Loucy (cell line): Measurements from ENCODE around the gene EFS.

ENCODE experiments used
- H2AFZ ChIP-seq: fragments of 200-600 bp; sonication (generic); 2 replicates; pipeline ENCODE4 v1.6.0; 2016; ENCODE audit warnings: antibody characterized with exemption, mild to moderate bottlenecking, low read length, moderate library complexity
- H3F3A ChIP-seq: fragments of 200-600 bp; 2 replicates; pipeline ENCODE4 v1.6.0; 2016; ENCODE audit warnings: antibody characterized with exemption, low read depth, mild to moderate bottlenecking
- H3K27me3 ChIP-seq: fragments of 200-600 bp; sonication (generic); 2 replicates; pipeline ENCODE4 v1.6.1; 2014; ENCODE audit warnings: low read length, mild to moderate bottlenecking; ENCODE audit not compliant: insufficient read depth, poor library complexity, severe bottlenecking
- H3K36me3 ChIP-seq: fragments of 200-600 bp; sonication (generic); 2 replicates; pipeline ENCODE4 v1.6.1; 2016; ENCODE audit warnings: low read length; ENCODE audit not compliant: insufficient read depth
- H3K4me1 ChIP-seq: fragments of 200-600 bp; sonication (generic); 2 replicates; pipeline ENCODE4 v1.5.1; 2014; ENCODE audit warnings: low read length, mild to moderate bottlenecking; ENCODE audit not compliant: insufficient read depth, poor library complexity, severe bottlenecking
- H3K4me2 ChIP-seq: fragments of 200-600 bp; sonication (generic); 2 replicates; pipeline ENCODE4 v1.6.0; 2014; ENCODE audit warnings: antibody characterized with exemption, low read length, low read depth, mild to moderate bottlenecking; ENCODE audit not compliant: poor library complexity, severe bottlenecking
- H3K4me3 ChIP-seq: fragments of 200-600 bp; sonication (generic); 2 replicates; pipeline ENCODE4 v1.5.1; 2014; ENCODE audit warnings: low read length, mild to moderate bottlenecking, mixed read lengths; ENCODE audit not compliant: poor library complexity, severe bottlenecking
- H3K79me2 ChIP-seq: fragments of 200-600 bp; sonication (generic); 2 replicates; pipeline ENCODE4 v1.6.1; 2014; ENCODE audit warnings: low read length; ENCODE audit not compliant: insufficient read depth
- H3K9ac ChIP-seq: fragments of 200-600 bp; sonication (generic); 2 replicates; pipeline ENCODE4 v1.6.0; 2014; ENCODE audit warnings: mild to moderate bottlenecking, low read depth, low read length, moderate library complexity; ENCODE audit not compliant: poor library complexity, severe bottlenecking
- H3K9me2 ChIP-seq: fragments of 200-600 bp; sonication (generic); replicated peaks from 2 replicates; pipeline ENCODE4 v1.6.1; 2016; ENCODE audit warnings: low read depth, low read length, mixed read lengths
- H3K9me3 ChIP-seq: fragments of 200-600 bp; sonication (generic); 2 replicates; pipeline ENCODE4 v1.6.1; 2014; ENCODE audit warnings: mild to moderate bottlenecking, antibody characterized with exemption, low read length, low read depth; ENCODE audit not compliant: insufficient read depth
- H4K20me1 ChIP-seq: fragments of 200-600 bp; sonication (generic); 2 replicates; pipeline ENCODE4 v1.6.0; 2014; ENCODE audit warnings: antibody characterized with exemption, low read length, mild to moderate bottlenecking; ENCODE audit not compliant: insufficient read depth, poor library complexity, severe bottlenecking
- EZH2phosphoT487 ChIP-seq: fragments of 200-600 bp; IDR thresholded peaks from 2 replicates; pipeline ENCODE4 v1.6.1; 2018; ENCODE audit warnings: antibody characterized with exemption, mild to moderate bottlenecking, moderate library complexity, borderline replicate concordance
- TF ChIP-seq, protein P1 (sequence below): fragments of 200-600 bp; sonication (generic); conservative IDR thresholded peaks from 2 replicates; pipeline ENCODE4 v1.5.1; 2014; ENCODE audit warnings: mild to moderate bottlenecking, antibody characterized with exemption, low read length

EFS gene

DNA sequence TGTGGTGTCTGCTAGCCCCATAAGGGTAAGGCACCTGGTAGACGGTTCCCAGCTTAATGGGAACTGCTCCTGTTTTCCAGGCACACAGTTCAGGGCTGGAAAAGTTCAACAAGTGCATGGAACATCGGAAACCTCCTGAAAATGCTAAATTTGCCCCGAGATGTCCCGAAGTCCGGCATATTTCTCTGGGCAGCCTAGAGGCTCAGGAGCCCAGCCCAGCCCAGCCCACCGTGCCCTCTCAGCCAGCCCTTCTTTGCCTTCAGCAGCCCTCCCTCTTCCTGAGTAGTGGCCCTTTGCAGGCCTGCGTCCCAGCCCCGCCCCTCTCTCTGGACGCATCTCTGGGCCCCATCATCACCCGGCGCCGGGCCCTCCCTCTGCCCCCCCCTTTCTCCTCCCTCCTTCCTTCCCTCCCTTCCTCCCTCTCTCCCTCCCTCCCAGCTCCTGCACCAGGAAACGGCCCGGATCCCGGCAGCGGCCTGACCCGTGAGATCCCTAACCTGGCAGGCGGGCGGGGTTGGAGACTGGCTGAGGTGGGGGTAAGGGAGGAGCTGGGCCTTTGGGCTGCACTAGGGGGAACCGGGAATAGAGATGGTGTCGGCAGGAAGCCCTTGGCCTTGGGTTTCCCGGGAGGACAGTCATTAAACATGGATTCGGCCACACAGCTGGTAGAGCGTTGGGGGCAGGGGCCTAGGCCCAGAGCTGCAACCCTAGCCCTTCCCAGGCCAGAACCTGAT is 58.4 kb downstream of the EFS start, which contains the start of gene BCL2L2:
Gene BCL2L2, plus strand, starts transcription at position 422 of the 734 bp plus-strand sequence. CDS start 935 bp downstream, outside the sequence.
- H3K4me2 ChIP-seq, result peak within 1 kb of the TSS; percentile 91
- H4K20me1 ChIP-seq, result peaks cover 9% of the 10 kb centered on the region
- peaks cover 51% of the 10 kb centered on the region for H3K79me2 ChIP-seq
- H3K36me3 ChIP-seq, result no peaks in the 10 kb centered on the region
- H3K9me3 ChIP-seq, result no peaks in the 10 kb centered on the region
- H3K4me1 ChIP-seq, result peaks cover 35% of the 10 kb centered on the region
- H3F3A ChIP-seq, result no peaks in the 10 kb centered on the region
- no peaks in the 10 kb centered on the region for H3K27me3 ChIP-seq
- no peaks in the 10 kb centered on the region for H3K9me2 ChIP-seq
- H3K9ac ChIP-seq, result peak within 1 kb of the TSS; percentile 97
- H2AFZ ChIP-seq, result peak within 1 kb of the TSS; percentile 76
- TF ChIP-seq, protein P1, sequence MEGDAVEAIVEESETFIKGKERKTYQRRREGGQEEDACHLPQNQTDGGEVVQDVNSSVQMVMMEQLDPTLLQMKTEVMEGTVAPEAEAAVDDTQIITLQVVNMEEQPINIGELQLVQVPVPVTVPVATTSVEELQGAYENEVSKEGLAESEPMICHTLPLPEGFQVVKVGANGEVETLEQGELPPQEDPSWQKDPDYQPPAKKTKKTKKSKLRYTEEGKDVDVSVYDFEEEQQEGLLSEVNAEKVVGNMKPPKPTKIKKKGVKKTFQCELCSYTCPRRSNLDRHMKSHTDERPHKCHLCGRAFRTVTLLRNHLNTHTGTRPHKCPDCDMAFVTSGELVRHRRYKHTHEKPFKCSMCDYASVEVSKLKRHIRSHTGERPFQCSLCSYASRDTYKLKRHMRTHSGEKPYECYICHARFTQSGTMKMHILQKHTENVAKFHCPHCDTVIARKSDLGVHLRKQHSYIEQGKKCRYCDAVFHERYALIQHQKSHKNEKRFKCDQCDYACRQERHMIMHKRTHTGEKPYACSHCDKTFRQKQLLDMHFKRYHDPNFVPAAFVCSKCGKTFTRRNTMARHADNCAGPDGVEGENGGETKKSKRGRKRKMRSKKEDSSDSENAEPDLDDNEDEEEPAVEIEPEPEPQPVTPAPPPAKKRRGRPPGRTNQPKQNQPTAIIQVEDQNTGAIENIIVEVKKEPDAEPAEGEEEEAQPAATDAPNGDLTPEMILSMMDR, result no peak
- no peak for TF ChIP-seq EZH2phosphoT487
- peak within 1 kb of the TSS; percentile 85 for H3K4me3 ChIP-seq
